ENCODE measurements around the gene PRKCZ.

DNA sequence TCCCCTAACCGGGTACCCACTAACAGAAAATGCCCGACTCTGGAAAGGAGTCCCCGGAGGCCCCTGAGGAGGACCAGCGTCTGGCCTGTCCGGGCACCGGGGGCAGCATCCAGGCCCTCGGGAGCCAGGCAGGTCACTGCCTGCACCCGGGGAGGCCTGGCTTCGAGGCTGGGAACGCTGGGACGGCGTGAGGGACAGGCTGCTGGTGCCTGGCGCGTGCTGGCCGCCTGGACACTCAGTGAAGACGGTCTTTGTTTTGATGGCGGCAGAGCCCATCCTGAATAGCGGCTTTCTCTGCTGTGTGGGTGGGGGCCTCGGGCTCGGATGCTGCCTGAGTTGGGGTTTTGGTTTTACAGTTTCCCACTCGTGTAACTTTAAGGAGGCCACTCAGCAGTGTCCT lies 37.6 kb downstream of the PRKCZ start:
- TF ChIP-seq TAF1 (IDR thresholded peaks at IDR 0.05; ENCODE audit: low read depth, low read length) (no peak), POLR2A (IDR thresholded peaks at IDR 0.05; ENCODE audit: low read depth, low read length) (no peak), POLR2AphosphoS5 (IDR thresholded peaks at IDR 0.05; ENCODE audit: low read depth, low read length) (no peak), PAX5 (IDR thresholded peaks at IDR 0.05; ENCODE audit: insufficient read depth, low read length, severe bottlenecking) (no peak)
